Thoracic aorta (tissue), 2 donors: ENCODE measurements around the gene ATRN. TPM values are rescaled to one million over a fixed set of nuclear protein-coding genes. Genes with fewer than 3 reads are reported as not detected.

ENCODE experiments used
- ATAC-seq: fragments of 150-250 bp; one replicate; pipeline ENCODE4 v1.8.0; 2017; ENCODE audit warnings: low read depth; ENCODE audit not compliant: insufficient number of reproducible peaks, low FRiP score
- DNase-seq: peaks from one replicate; pipeline ENCODE4 v3.0.0-alpha.2; 2020; ENCODE audit warnings: low spot score
- H3K27ac ChIP-seq, 2 donors: fragments of 200-600 bp; sonication (generic); 1 replicate in 1 of 2; 2 replicates in 1 of 2; pipeline ENCODE4 v1.5.1; 2016; ENCODE audit warnings: mild to moderate bottlenecking in 2 of 2, moderate library complexity in 2 of 2
- H3K27me3 ChIP-seq: fragments of 200-600 bp; sonication (generic); replicated peaks from 2 replicates; pipeline ENCODE4 v1.6.0; 2016; ENCODE audit warnings: mild to moderate bottlenecking; ENCODE audit not compliant: insufficient read depth
- H3K36me3 ChIP-seq: fragments of 200-600 bp; sonication (generic); one replicate; pipeline ENCODE4 v1.5.1; 2016
- H3K4me1 ChIP-seq, 2 donors: fragments of 200-600 bp; sonication (generic); 1 replicate in 1 of 2; 2 replicates in 1 of 2; pipeline versions ENCODE4 v1.5.1 to v1.6.0; 2016; ENCODE audit warnings: low read depth in 2 of 2, mild to moderate bottlenecking in 1 of 2; ENCODE audit not compliant: control insufficient read depth in 1 of 2
- H3K4me3 ChIP-seq: fragments of 200-600 bp; sonication (generic); 2 replicates; pipeline ENCODE4 v1.5.1; 2016; ENCODE audit warnings: mild to moderate bottlenecking
- H3K9me3 ChIP-seq: fragments of 200-600 bp; sonication (generic); 2 replicates; pipeline ENCODE4 v1.5.1; 2016
- CTCF ChIP-seq: fragments of 200-600 bp; sonication (generic); IDR thresholded peaks from one replicate; pipeline ENCODE4 v1.5.1; 2019; ENCODE audit warnings: antibody characterized with exemption
- total RNA-seq, 2 donors: library from RNA; depleted of rRNA; stranded (reverse); fragments of >200 nt; gene quantifications; one replicate each; pipeline versions ENCODE4 v1.1.0 to v1.2.3, GENCODE V29; 2016

The ATRN gene
- total RNA-seq, 2 donors from 2014 or later = 25.0 to 32.9 TPM

GRCh38 chr20:3551681-3552434 lies 81.0 kb downstream of the ATRN start:
- Histone ChIP-seq H3K36me3 (no peaks in the 10 kb centered on the region), H3K27me3 (no peaks in the 10 kb centered on the region), H3K9me3 (no peaks in the 10 kb centered on the region), H3K4me1 (no peaks in the 10 kb centered on the region), H3K4me3 (no peak overlapping the region), H3K27ac (no peak overlapping the region)
- TF ChIP-seq CTCF = no peak
- ATAC-seq (no peak), DNase-seq (no peak)

DNA sequence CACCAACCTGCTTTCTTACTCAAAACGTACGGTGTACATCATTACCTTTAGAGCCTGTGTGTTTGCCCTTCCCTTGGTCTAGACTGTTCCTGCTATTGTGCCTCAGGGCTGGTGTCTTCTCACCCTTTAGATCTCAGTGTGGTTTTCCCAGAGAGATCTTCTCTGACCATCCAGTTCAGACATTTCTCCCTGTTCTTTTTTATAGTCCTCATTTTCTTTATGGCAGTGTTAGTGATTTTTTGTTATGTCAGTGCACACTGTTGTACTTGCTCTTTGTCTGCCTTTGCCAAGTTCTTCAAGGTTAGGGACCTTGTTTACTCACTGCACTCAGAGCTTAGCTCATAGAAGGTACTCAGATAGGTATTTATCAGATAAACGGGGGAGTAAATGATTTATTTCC lies 82.8 kb downstream of the ATRN start:
- Histone ChIP-seq H3K9me3 (no peaks in the 10 kb centered on the region), H3K27ac (no peak overlapping the region), H3K36me3 (no peaks in the 10 kb centered on the region), H3K4me1 (no peaks in the 10 kb centered on the region), H3K27me3 (no peaks in the 10 kb centered on the region), H3K4me3 (no peak overlapping the region)
- DNase-seq = no peak
- no peak for ATAC-seq
- TF ChIP-seq CTCF = no peak

DNA sequence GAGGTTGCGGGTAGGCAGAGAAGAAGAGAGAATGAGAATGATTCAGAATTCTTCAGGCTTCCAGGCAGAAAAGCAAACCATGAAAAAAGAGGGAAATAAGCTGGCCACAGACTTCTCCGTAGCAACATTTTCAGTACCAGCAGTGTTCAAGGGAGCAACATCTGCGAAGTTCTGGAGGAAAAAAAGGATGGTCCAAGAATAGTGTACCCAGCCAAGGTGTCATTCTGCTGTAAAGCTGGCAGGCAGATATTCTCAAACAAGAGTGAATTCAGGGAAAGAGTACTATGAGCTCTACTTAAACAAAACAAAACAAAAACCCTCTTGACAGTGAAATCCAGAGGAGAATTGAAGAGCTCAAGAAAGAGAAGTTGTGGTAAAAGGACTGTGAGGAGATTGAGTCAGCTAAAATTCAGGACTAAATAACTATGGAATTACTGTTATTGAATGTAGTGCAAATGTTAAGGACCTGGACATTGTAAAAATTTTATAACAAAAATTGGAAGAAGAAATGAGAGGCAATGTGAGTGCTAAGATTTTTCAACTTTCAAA lies 86.5 kb downstream of the ATRN start:
- no peak for ATAC-seq
- Histone ChIP-seq H3K27ac (no peak overlapping the region), H3K9me3 (no peaks in the 10 kb centered on the region), H3K27me3 (no peaks in the 10 kb centered on the region), H3K4me1 (no peaks in the 10 kb centered on the region), H3K36me3 (peaks cover 3% of the 10 kb centered on the region), H3K4me3 (no peak overlapping the region)
- no peak for TF ChIP-seq CTCF
- DNase-seq = no peak

DNA sequence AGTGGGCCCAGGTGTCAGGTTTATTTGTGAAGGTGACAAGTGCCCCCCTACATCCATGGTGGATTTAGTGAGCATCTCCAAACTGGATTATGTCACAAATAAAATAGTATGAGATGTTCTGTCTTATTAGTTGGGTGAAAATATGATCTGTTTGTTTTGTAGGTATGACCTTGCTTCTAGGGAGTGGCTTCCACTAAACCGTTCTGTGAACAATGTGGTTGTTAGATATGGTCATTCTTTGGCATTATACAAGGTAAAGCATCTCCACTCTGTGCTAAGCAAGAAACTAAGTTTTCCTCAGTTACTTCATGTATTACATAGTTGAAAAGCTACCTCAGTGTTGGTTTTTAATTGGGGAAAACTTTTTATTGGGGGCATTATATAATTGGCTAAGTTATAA lies 88.4 kb downstream of the ATRN start:
- Histone ChIP-seq H3K4me1 (no peaks in the 10 kb centered on the region), H3K36me3 (peaks cover 4% of the 10 kb centered on the region), H3K27ac (no peak overlapping the region), H3K27me3 (no peaks in the 10 kb centered on the region), H3K4me3 (no peak overlapping the region), H3K9me3 (no peaks in the 10 kb centered on the region)
- no peak for ATAC-seq
- DNase-seq = no peak
- no peak for TF ChIP-seq CTCF

GRCh38 chr20:3559637-3560036 lies 88.8 kb downstream of the ATRN start:
- DNase-seq = no peak
- H3K27ac ChIP-seq = no peak overlapping the region
- no peaks in the 10 kb centered on the region for H3K9me3 ChIP-seq
- no peak for ATAC-seq
- TF ChIP-seq CTCF = no peak
- no peaks in the 10 kb centered on the region for H3K27me3 ChIP-seq
- H3K4me1 ChIP-seq = no peaks in the 10 kb centered on the region
- H3K36me3 ChIP-seq = peaks cover 4% of the 10 kb centered on the region
- no peak overlapping the region for H3K4me3 ChIP-seq
